Upper lobe of left lung (tissue), 6 donors: ENCODE measurements around the gene TMEM150B. TPM values are rescaled to one million over a fixed set of nuclear protein-coding genes. Genes with fewer than 3 reads are reported as not detected.

Experiments
- ATAC-seq, 2 donors: fragments of 200-7000 bp; cut with Tn5 transposase; one replicate each; pipeline ENCODE4 v1.9.1; 2022; ENCODE audit warnings: mild to moderate bottlenecking in 2 of 2, moderate library complexity in 2 of 2; ENCODE audit not compliant: low FRiP score in 2 of 2
- DNase-seq, 2 donors: peaks; one replicate each; pipeline ENCODE4 v3.0.0-alpha.2; 2019 to 2020
- H3K27ac ChIP-seq, 4 donors: fragments of 200-600 bp; sonication (generic); one replicate each; pipeline ENCODE4 v1.5.1; 2016 to 2019
- H3K27me3 ChIP-seq, 4 donors: fragments of 200-600 bp; sonication (generic); one replicate each; pipeline ENCODE4 v1.5.1; 2017 to 2019
- H3K36me3 ChIP-seq, 4 donors: fragments of 200-600 bp; sonication (generic); one replicate each; pipeline ENCODE4 v1.5.1; 2016 to 2019
- H3K4me1 ChIP-seq, 4 donors: fragments of 200-600 bp; sonication (generic); one replicate each; pipeline ENCODE4 v1.5.1; 2018 to 2019
- H3K4me3 ChIP-seq, 4 donors: fragments of 200-600 bp; sonication (generic); one replicate each; pipeline ENCODE4 v1.5.1; 2017 to 2019; ENCODE audit warnings: mild to moderate bottlenecking in 2 of 4, moderate library complexity in 1 of 4
- H3K9me3 ChIP-seq, 4 donors: fragments of 200-600 bp; sonication (generic); one replicate each; pipeline ENCODE4 v1.5.1; 2018 to 2019
- EP300 ChIP-seq, 4 donors: sonication (generic); formaldehyde crosslinking; IDR thresholded peaks; one replicate each; pipeline ENCODE4 v1.5.1; 2017; ENCODE audit warnings: antibody characterized with exemption in 4 of 4, control low read depth in 2 of 4
- POLR2A ChIP-seq, 4 donors: fragments of 450-650 bp; IDR thresholded peaks; one replicate each; pipeline ENCODE4 v1.5.1; 2016 to 2017; ENCODE audit warnings: antibody characterized with exemption in 4 of 4, mild to moderate bottlenecking in 2 of 4
- POLR2AphosphoS5 ChIP-seq, 2 donors: sonication (generic); formaldehyde crosslinking; IDR thresholded peaks; one replicate each; pipeline ENCODE4 v1.5.1; 2017; ENCODE audit warnings: antibody characterized with exemption in 2 of 2
- WGBS, 2 donors: methylation state at CpG; one replicate each; pipeline ENCODE4 v1.1.5; 2017 to 2018; 5-methylcytosine and 5-hydroxymethylcytosine counted together
- total RNA-seq, 6 donors: library from RNA; depleted of rRNA in 4 of 6; stranded (reverse); fragments of >200 nt in 4 of 6; gene quantifications; one replicate each; pipeline versions ENCODE4 v1.1.0 to v1.2.1, GENCODE V29; 2016 to 2021
- TF ChIP-seq, protein P1 (sequence below), 6 experiments: fragments of 450-650 bp in 4 of 6; fragments of 200-600 bp in 2 of 6; sonication (generic) in 2 of 6; IDR thresholded peaks; one replicate each; pipeline ENCODE4 v1.5.1; 2016 to 2019; ENCODE audit warnings: antibody characterized with exemption in 6 of 6
- donor health status: DM: no; HTN: no; CAD: no; lungs with moderate emphysema.
- donor health status: DM: no; HTN: yes; CAD: no; lungs with severe emphysema.

Gene TMEM150B
- total RNA-seq, 6 donors from 2014 or later: 8.2 to 67.7 (median 29.7) TPM

DNA sequence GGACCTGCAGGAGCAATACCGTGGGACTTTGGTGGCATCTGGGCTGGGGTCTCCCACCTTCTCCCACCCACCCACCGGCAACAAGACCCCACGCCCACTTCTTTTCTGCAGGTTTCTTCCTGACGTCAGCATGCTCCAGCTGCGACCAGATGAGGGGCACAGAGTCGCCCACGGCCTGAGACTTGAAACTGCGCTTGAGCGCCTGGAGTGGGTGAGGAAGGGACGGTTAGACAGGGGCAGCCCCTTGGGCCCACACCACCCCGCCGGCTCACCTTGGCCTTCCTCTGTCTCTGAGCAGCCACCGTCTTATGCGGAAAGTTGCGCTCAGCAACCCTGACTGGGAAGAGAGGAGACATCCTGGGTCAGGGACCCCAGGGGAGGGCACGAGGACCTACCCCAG, 35.8 kb upstream of the TMEM150B start:
- no peaks in the 10 kb centered on the region for H3K36me3 ChIP-seq
- no peak overlapping the region for H3K4me3 ChIP-seq

DNA sequence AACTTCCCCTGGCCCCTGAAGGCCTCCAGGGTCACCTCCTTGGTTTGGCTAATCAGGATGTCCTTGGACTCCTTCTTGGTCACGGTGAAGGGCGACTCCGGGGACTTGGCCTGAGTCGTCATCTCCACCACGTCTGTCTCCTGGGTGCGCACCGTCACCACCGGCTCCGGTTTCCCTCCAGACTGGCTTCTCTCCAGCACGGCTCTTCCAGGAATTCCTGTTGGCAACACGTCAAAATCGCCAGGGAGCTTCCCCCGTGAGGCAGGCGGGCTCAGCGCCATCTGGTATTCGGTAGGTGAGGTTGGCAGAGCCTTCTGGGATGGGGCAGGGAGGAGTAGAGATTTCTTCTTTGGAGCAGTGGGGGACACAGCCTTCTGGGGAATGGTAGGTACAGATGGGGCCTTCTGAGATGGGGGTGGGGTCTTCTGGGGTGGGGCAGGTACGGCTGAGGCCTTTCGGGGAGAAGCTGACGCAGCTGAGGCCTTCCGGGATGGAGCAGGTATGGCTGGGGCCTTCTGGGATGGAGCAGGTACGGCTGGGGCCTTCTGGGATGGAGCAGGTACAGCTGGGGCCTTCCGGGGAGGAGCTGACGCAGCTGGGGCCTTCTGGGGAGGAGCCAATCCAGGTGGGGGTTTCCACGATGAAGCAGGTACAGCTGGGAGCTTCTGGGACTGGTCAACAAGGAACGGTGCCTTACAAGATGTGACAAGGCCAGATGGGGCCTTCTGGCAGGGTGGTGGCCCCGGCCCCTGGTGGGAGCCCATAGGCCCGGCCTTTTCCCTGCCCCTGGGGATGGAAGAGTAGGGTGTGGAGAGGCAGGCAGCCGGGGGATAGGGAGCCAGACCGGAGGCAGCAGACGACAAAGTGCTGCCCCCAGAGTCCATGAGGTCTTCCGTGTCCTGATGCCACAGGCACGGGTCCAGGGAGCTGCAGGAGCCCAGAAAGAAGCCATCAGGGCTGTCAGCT, 34.1 kb upstream of the TMEM150B start:
- Histone ChIP-seq H3K36me3 (no peaks in the 10 kb centered on the region), H3K4me1 (peaks cover 6 to 8% (median 7%) of the 10 kb centered on the region in 4 donors), H3K9me3 (no peaks in the 10 kb centered on the region), H3K27ac (no peak overlapping the region), H3K4me3 (no peak overlapping the region), H3K27me3 (peaks cover 2 to 11% (median 8%) of the 10 kb centered on the region in 4 donors)
- TF ChIP-seq, protein P1, sequence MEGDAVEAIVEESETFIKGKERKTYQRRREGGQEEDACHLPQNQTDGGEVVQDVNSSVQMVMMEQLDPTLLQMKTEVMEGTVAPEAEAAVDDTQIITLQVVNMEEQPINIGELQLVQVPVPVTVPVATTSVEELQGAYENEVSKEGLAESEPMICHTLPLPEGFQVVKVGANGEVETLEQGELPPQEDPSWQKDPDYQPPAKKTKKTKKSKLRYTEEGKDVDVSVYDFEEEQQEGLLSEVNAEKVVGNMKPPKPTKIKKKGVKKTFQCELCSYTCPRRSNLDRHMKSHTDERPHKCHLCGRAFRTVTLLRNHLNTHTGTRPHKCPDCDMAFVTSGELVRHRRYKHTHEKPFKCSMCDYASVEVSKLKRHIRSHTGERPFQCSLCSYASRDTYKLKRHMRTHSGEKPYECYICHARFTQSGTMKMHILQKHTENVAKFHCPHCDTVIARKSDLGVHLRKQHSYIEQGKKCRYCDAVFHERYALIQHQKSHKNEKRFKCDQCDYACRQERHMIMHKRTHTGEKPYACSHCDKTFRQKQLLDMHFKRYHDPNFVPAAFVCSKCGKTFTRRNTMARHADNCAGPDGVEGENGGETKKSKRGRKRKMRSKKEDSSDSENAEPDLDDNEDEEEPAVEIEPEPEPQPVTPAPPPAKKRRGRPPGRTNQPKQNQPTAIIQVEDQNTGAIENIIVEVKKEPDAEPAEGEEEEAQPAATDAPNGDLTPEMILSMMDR (IDR thresholded peaks at IDR 0.05): no peak
- TF ChIP-seq EP300 (IDR thresholded peaks at IDR 0.05) (no peak), POLR2A (IDR thresholded peaks at IDR 0.05) (no peak), POLR2AphosphoS5 (IDR thresholded peaks at IDR 0.05) (no peak)
- peak in 1 of 2 donors; percentile 59 for DNase-seq
- WGBS, 2 donors: 71 to 73% methylated on average over 14 to 31 of the region's 32 CpGs
- no peak for ATAC-seq

More for the DNA sequence above, 35.8 kb upstream of the TMEM150B start:
- Histone ChIP-seq H3K9me3 (no peaks in the 10 kb centered on the region), H3K4me1 (no peaks in the 10 kb centered on the region), H3K27ac (no peak overlapping the region), H3K27me3 (peaks cover 0 to under 1% (median 0%) of the 10 kb centered on the region in 4 donors)
- no peak for ATAC-seq
- no peak for TF ChIP-seq POLR2AphosphoS5 (IDR thresholded peaks at IDR 0.05)
- no peak for TF ChIP-seq EP300 (IDR thresholded peaks at IDR 0.05)
- TF ChIP-seq, protein P1 (IDR thresholded peaks at IDR 0.05): no peak
- no peak for TF ChIP-seq POLR2A (IDR thresholded peaks at IDR 0.05)
- peak in 1 of 2 donors; percentile 48 for DNase-seq
- 75 to 95% methylated on average over 6 to 15 of the region's 16 CpGs for WGBS, 2 donors

DNA sequence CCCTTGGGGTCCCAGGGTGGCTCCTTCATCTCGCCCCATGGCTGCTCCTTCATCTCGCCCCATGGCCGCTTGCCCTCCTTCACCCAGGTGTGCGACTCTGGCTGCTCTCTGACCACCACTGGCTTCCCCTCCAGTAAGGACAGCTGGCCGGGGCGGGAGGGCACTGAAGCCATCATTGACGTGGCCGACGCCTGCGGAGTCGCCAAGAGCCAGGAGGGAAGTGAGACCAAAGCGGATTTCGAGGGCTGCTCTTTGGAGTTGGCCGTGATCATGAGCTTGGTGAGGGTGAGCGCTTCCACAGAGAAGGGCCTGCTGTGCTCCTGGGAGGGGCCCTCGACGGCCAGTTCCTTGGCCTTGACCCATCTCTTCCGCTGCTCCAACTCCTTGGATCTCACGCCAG, 33.4 kb upstream of the TMEM150B start:
- peaks cover 2 to 18% (median 13%) of the 10 kb centered on the region in 4 donors for H3K27me3 ChIP-seq
- TF ChIP-seq EP300 (IDR thresholded peaks at IDR 0.05): no peak
- no peak for TF ChIP-seq POLR2A (IDR thresholded peaks at IDR 0.05)
- no peak for TF ChIP-seq POLR2AphosphoS5 (IDR thresholded peaks at IDR 0.05)
- TF ChIP-seq, protein P1 (IDR thresholded peaks at IDR 0.05): no peak
- H3K36me3 ChIP-seq: no peaks in the 10 kb centered on the region
- 84 to 93% methylated on average over 13 to 16 of the region's 19 CpGs for WGBS, 2 donors
- DNase-seq: peak in 1 of 2 donors; percentile 65
- H3K9me3 ChIP-seq: no peaks in the 10 kb centered on the region
- no peak for ATAC-seq
- H3K27ac ChIP-seq: no peak overlapping the region
- H3K4me3 ChIP-seq: no peak overlapping the region
- H3K4me1 ChIP-seq: peaks cover 11 to 15% (median 14%) of the 10 kb centered on the region in 4 donors

DNA sequence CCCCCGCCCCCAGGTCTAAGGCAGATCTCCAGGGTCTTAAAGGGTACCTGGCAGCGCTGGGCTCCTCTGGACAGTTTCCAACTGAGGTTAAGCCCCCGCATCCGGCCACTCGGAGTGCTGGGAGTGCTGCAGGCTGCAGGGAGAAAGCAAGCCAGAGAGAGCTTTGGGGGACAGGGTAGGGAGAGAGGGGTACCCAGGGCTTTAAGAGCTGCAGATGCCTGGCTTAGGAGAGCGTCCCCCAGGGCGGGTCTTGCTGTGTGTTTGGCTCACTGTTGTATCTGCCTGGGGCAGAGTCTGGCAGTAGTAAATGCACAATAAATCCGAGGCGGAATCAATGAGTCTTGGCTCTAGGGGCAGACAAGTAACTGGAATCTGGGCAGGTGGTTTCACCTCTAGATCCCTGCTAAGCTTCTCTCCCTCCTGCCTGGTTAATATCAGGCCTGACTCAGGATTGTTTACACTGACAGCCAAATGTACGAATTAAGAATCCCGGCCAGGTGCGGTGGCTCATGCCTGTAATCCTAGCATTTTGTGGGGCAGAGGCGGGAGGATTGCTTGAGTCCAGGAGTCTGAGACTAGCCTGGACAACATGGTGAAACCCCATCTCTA, 30.2 kb upstream of the TMEM150B start:
- Histone ChIP-seq H3K27me3 (peaks cover 2 to 36% (median 23%) of the 10 kb centered on the region in 4 donors), H3K9me3 (no peaks in the 10 kb centered on the region), H3K4me3 (no peak overlapping the region), H3K4me1 (peaks cover 15 to 22% (median 19%) of the 10 kb centered on the region in 4 donors), H3K36me3 (no peaks in the 10 kb centered on the region), H3K27ac (no peak overlapping the region)
- 44 to 46% methylated on average over 11 to 12 of the region's 13 CpGs for WGBS, 2 donors
- ATAC-seq (no peak), DNase-seq (no peak)
- TF ChIP-seq EP300 (IDR thresholded peaks at IDR 0.05) (no peak), POLR2A (IDR thresholded peaks at IDR 0.05) (no peak), POLR2AphosphoS5 (IDR thresholded peaks at IDR 0.05) (no peak)
- TF ChIP-seq, protein P1 (IDR thresholded peaks at IDR 0.05): no peak
